Subcutaneous adipose tissue (tissue), 4 donors: ENCODE measurements around the gene DNAJC6. TPM values are rescaled to one million over a fixed set of nuclear protein-coding genes. Genes with fewer than 3 reads are reported as not detected.

ENCODE experiments used
- CTCF ChIP-seq: fragments of 450-650 bp; IDR thresholded peaks from one replicate; pipeline ENCODE4 v1.5.1; 2016; ENCODE audit warnings: low read depth, mild to moderate bottlenecking, control low read depth, antibody characterized with exemption, moderate library complexity
- total RNA-seq, 4 donors: library from RNA; depleted of rRNA; stranded (reverse); fragments of >200 nt; gene quantifications; one replicate each; pipeline ENCODE4 v1.1.0, GENCODE V29; 2016

DNAJC6 gene
- total RNA-seq, 4 donors from 2014 or later = 0.88 to 3.6 (median 2.0) TPM

GRCh38 chr1:65339866-65340468 is 30.6 kb downstream of the DNAJC6 start:
- TF ChIP-seq CTCF = no peak

- TF ChIP-seq CTCF = no peak
These were observed 32.0 kb downstream of the DNAJC6 start for GRCh38 chr1:65341381-65341780.

- no peak for TF ChIP-seq CTCF
These were observed 33.9 kb downstream of the DNAJC6 start for GRCh38 chr1:65343286-65343685.

GRCh38 chr1:65344171-65344814 is 35.0 kb downstream of the DNAJC6 start:
- TF ChIP-seq CTCF = no peak

GRCh38 chr1:65346190-65346589 is 36.8 kb downstream of the DNAJC6 start:
- TF ChIP-seq CTCF = no peak

GRCh38 chr1:65355031-65355712 is 45.8 kb downstream of the DNAJC6 start:
- TF ChIP-seq CTCF = no peak

GRCh38 chr1:65357291-65357960 is 48.1 kb downstream of the DNAJC6 start:
- no peak for TF ChIP-seq CTCF
